Upper lobe of left lung (tissue), 4 donors: ENCODE measurements around the gene SELENOF.

Source experiments
- CTCF ChIP-seq, 6 experiments: fragments of 450-650 bp in 4 of 6; fragments of 200-600 bp in 2 of 6; sonication (generic) in 2 of 6; IDR thresholded peaks; one replicate each; pipeline ENCODE4 v1.5.1; 2016 to 2019; ENCODE audit warnings: antibody characterized with exemption in 6 of 6
- EP300 ChIP-seq, 4 donors: sonication (generic); formaldehyde crosslinking; IDR thresholded peaks; one replicate each; pipeline ENCODE4 v1.5.1; 2017; ENCODE audit warnings: antibody characterized with exemption in 4 of 4, control low read depth in 2 of 4
- POLR2A ChIP-seq, 4 donors: fragments of 450-650 bp; IDR thresholded peaks; one replicate each; pipeline ENCODE4 v1.5.1; 2016 to 2017; ENCODE audit warnings: antibody characterized with exemption in 4 of 4, mild to moderate bottlenecking in 2 of 4
- POLR2AphosphoS5 ChIP-seq, 2 donors: sonication (generic); formaldehyde crosslinking; IDR thresholded peaks; one replicate each; pipeline ENCODE4 v1.5.1; 2017; ENCODE audit warnings: antibody characterized with exemption in 2 of 2

GRCh38 chr1:86823386-86823785 is 90.5 kb downstream of the SELENOF start:
- TF ChIP-seq CTCF (IDR thresholded peaks at IDR 0.05), result no peak
- no peak for TF ChIP-seq POLR2AphosphoS5 (IDR thresholded peaks at IDR 0.05)
- TF ChIP-seq EP300 (IDR thresholded peaks at IDR 0.05), result no peak
- TF ChIP-seq POLR2A (IDR thresholded peaks at IDR 0.05), result no peak
